ENCODE results near the gene PADI2. TPM values are rescaled to one million over a fixed set of nuclear protein-coding genes. Genes with fewer than 3 reads are reported as not detected.

PADI2 gene
- total RNA-seq, 1 donor = under 0.01 TPM

DNA sequence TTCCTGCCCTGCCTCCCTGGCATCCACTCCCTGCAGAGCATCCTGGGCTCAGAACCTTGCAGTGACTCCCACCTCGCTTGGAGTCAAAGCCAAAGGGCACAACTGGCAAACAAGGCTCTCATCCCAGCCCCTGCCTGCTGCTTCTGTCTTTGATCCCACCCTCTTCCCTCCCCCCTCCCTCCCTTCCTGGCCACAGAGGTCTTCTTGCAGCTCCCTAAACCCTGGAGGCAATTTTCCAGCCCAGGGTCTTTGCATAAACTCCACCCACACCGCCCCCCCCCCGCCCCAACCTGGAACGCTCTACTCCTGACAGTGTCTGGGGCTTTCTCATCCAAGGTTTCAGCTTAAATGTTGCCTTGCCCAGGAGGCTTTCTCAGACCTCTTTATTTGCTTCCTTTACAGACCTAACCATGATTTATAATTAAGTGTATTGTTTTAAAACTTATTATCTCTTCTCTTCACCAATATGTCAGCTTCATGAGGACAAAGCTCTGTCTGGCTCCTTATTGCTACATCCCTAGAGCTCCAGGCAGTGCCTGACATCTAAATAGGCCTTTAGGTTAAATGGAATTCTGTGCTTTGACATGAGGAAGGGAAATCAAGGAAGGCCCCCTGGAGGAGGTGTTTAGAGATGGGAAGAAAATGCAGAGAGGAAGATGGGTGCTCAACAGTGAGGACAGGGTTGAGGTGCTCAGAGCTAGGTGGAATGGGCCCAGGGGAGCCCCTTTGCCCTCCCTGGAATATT lies 48.0 kb upstream of the PADI2 start:
- H4K20me1 ChIP-seq (ENCODE audit: insufficient read depth, low read length) = no peaks in the 10 kb centered on the region
- H3K4me3 ChIP-seq (ENCODE audit: insufficient read depth, low read length) = no peak overlapping the region
- DNase-seq (ENCODE audit: insufficient read length, low spot score, missing footprints) = peak; percentile 50
- no peaks in the 10 kb centered on the region for H3K79me2 ChIP-seq (ENCODE audit: insufficient read depth, low read length)
- TF ChIP-seq, protein P1, sequence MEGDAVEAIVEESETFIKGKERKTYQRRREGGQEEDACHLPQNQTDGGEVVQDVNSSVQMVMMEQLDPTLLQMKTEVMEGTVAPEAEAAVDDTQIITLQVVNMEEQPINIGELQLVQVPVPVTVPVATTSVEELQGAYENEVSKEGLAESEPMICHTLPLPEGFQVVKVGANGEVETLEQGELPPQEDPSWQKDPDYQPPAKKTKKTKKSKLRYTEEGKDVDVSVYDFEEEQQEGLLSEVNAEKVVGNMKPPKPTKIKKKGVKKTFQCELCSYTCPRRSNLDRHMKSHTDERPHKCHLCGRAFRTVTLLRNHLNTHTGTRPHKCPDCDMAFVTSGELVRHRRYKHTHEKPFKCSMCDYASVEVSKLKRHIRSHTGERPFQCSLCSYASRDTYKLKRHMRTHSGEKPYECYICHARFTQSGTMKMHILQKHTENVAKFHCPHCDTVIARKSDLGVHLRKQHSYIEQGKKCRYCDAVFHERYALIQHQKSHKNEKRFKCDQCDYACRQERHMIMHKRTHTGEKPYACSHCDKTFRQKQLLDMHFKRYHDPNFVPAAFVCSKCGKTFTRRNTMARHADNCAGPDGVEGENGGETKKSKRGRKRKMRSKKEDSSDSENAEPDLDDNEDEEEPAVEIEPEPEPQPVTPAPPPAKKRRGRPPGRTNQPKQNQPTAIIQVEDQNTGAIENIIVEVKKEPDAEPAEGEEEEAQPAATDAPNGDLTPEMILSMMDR (IDR thresholded peaks at IDR 0.05; ENCODE audit: extremely low read depth, low read depth, low read length) = no peak
- H3K4me1 ChIP-seq (ENCODE audit: insufficient read depth, low read length) = peaks cover 41% of the 10 kb centered on the region
- H3K9me3 ChIP-seq (ENCODE audit: low read depth, low read length) = no peaks in the 10 kb centered on the region
- peak overlapping the region; percentile 79 for H3K4me2 ChIP-seq (ENCODE audit: insufficient read depth, low read length)
- H3K36me3 ChIP-seq (ENCODE audit: insufficient read depth, low read length) = no peaks in the 10 kb centered on the region
- H3K27me3 ChIP-seq (ENCODE audit: insufficient read depth, low read length) = no peaks in the 10 kb centered on the region
- H2AFZ ChIP-seq (ENCODE audit: low read length) = no peak overlapping the region
- peak overlapping the region; percentile 97 for H3K27ac ChIP-seq (ENCODE audit: low read depth, low read length)

DNA sequence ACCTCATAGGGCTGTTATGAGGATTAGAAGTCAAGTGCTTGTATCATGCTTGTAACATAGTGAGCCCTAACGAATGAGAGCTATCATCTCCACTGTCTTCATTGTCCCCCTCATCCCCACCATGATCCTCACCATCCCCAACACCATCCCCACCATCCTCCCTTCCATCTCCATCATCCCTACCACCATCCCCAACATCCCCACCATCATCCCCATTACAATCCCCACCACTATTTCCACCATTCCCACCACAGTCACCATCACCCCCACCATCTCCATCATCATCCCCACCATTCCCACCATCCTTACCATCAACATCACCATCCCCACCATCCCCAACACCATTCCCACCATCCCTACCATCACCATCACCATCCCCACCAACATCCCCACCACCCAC lies 46.6 kb upstream of the PADI2 start:
- Histone ChIP-seq H3K27ac (ENCODE audit: low read depth, low read length) (no peak overlapping the region), H3K4me3 (ENCODE audit: insufficient read depth, low read length) (no peak overlapping the region)

DNA sequence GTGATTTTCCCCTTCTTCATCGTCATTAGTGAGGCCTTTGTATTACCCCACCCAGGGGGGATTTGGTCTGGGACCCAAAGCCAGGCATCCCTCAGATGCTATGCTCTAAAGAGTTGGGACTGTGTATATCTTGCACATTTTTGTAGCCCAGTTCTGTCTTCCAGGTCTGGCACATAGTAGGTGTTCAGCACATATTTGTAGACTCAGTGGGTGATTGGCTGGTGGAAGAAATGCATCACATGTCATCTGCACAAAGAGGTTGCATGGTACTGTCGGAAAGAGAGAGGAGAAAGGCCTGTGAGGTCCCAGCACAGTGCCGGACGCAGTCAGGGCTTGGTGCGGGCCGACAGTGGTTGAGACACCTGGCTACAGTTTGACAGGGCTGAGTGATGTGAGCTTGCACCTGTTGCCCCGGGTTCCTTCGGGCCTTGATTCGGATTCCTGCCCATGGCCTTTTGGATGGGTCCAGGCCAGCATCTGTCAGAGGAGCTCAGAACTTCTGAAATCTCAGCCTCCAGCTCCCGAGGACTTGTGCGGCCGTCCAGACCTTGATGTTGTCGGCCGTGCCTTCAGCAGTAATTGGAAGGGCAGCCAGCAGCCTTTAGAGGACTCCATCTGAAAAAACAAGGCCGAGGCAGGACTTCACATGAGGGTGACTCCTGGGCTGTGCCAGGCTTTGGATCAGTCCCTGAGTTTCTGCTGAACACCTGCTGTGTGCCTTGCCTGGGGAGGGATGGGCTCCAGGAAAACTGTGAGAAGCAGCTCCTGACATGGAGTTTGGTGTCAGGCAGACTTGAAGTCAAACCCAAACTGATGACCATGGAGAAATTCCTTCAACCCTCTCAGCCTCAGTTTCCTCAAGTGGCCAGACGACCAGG lies 44.8 kb upstream of the PADI2 start:
- Histone ChIP-seq H2AFZ (ENCODE audit: low read length) (no peak overlapping the region), H3K4me1 (ENCODE audit: insufficient read depth, low read length) (peaks cover 21% of the 10 kb centered on the region), H4K20me1 (ENCODE audit: insufficient read depth, low read length) (no peaks in the 10 kb centered on the region), H3K27me3 (ENCODE audit: insufficient read depth, low read length) (no peaks in the 10 kb centered on the region), H3K4me2 (ENCODE audit: insufficient read depth, low read length) (no peak overlapping the region), H3K79me2 (ENCODE audit: insufficient read depth, low read length) (no peaks in the 10 kb centered on the region), H3K36me3 (ENCODE audit: insufficient read depth, low read length) (no peaks in the 10 kb centered on the region), H3K4me3 (ENCODE audit: insufficient read depth, low read length) (no peak overlapping the region), H3K27ac (ENCODE audit: low read depth, low read length) (no peak overlapping the region), H3K9me3 (ENCODE audit: low read depth, low read length) (no peaks in the 10 kb centered on the region)
- TF ChIP-seq, protein P1 (IDR thresholded peaks at IDR 0.05; ENCODE audit: extremely low read depth, low read depth, low read length) = no peak
- DNase-seq (ENCODE audit: insufficient read length, low spot score, missing footprints) = peak; percentile 35

More for the DNA sequence above, 46.6 kb upstream of the PADI2 start:
- peaks cover 36% of the 10 kb centered on the region for H3K4me1 ChIP-seq (ENCODE audit: insufficient read depth, low read length)
- TF ChIP-seq, protein P1 (IDR thresholded peaks at IDR 0.05; ENCODE audit: extremely low read depth, low read depth, low read length) = no peak
- no peaks in the 10 kb centered on the region for H3K9me3 ChIP-seq (ENCODE audit: low read depth, low read length)
- H2AFZ ChIP-seq (ENCODE audit: low read length) = no peak overlapping the region
- H3K36me3 ChIP-seq (ENCODE audit: insufficient read depth, low read length) = no peaks in the 10 kb centered on the region
- no peaks in the 10 kb centered on the region for H3K79me2 ChIP-seq (ENCODE audit: insufficient read depth, low read length)
- DNase-seq (ENCODE audit: insufficient read length, low spot score, missing footprints) = peak; percentile 70
- H4K20me1 ChIP-seq (ENCODE audit: insufficient read depth, low read length) = no peaks in the 10 kb centered on the region
- H3K27me3 ChIP-seq (ENCODE audit: insufficient read depth, low read length) = no peaks in the 10 kb centered on the region
- no peak overlapping the region for H3K4me2 ChIP-seq (ENCODE audit: insufficient read depth, low read length)

DNA sequence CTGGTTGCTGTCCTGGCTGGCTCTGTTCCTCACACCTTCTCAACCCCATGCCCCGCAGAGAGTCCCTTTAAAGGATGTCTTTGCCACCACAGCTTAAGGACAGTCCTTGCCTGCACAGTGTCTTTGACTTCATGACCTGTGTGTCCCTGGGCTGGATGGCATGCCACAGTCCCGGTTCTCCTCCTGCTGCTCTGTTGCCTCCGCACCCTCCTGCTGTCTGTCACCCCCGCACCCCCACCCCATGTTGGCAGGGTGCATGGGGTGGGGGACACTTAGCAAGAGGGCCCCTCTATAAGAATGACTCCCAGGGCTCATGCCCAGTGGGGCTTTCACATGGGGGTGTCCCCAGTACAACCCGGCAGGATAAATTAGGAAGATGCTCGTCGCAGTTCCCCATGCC lies 44.1 kb upstream of the PADI2 start:
- H3K27ac ChIP-seq (ENCODE audit: low read depth, low read length) = no peak overlapping the region
- no peaks in the 10 kb centered on the region for H3K27me3 ChIP-seq (ENCODE audit: insufficient read depth, low read length)
- H3K36me3 ChIP-seq (ENCODE audit: insufficient read depth, low read length) = no peaks in the 10 kb centered on the region
- DNase-seq (ENCODE audit: insufficient read length, low spot score, missing footprints) = peak; percentile 34
- H3K4me3 ChIP-seq (ENCODE audit: insufficient read depth, low read length) = no peak overlapping the region
- H3K9me3 ChIP-seq (ENCODE audit: low read depth, low read length) = no peaks in the 10 kb centered on the region
- H4K20me1 ChIP-seq (ENCODE audit: insufficient read depth, low read length) = no peaks in the 10 kb centered on the region
- no peaks in the 10 kb centered on the region for H3K79me2 ChIP-seq (ENCODE audit: insufficient read depth, low read length)
- TF ChIP-seq, protein P1 (IDR thresholded peaks at IDR 0.05; ENCODE audit: extremely low read depth, low read depth, low read length) = no peak
- H3K4me1 ChIP-seq (ENCODE audit: insufficient read depth, low read length) = peaks cover 14% of the 10 kb centered on the region
- H2AFZ ChIP-seq (ENCODE audit: low read length) = no peak overlapping the region
- no peak overlapping the region for H3K4me2 ChIP-seq (ENCODE audit: insufficient read depth, low read length)

All from osteoblast (primary cell).